Activated CD4-positive, alpha-beta T cell treated with anti-CD3 and anti-CD28 coated beads for 36 hours (primary cell): ENCODE data around the gene MAP1B. TPM values are rescaled to one million over a fixed set of nuclear protein-coding genes. Genes with fewer than 3 reads are reported as not detected.

ENCODE experiments used
- microRNA-seq: library from miRNA; unstranded; fragments of <30 nt; microRNA quantifications from one replicate; pipeline ENCODE4 v1.2.0, GENCODE V29; 2021; ENCODE audit warnings: borderline replicate concordance
- total RNA-seq, 2 experiments: library from RNA; stranded (reverse); gene quantifications; one replicate each; pipeline ENCODE4 v1.2.3, GENCODE V29; 2021

The MAP1B gene
- total RNA-seq, 2 experiments from 2014 or later, result 0.16 to 0.26 TPM

Small RNA genes lying within 50 kb of the gene (microRNA-seq; reads per million reads assigned to microRNA genes)
- gene MIR4803, result not detected

Other genes with a start within 250 kb of the MAP1B start
- 100 to 1,000 TPM in 1 of 2 experiments, 10 to 100 TPM in 1; 93.3 to 113 TPM for gene MRPS27, start 212.8 kb downstream of the MAP1B start, total RNA-seq
- 10 to 100 TPM; 10.4 to 14.1 TPM for gene PTCD2, start 212.9 kb downstream of the MAP1B start, total RNA-seq